ENCODE measurements around the gene ASPSCR1.

The ASPSCR1 gene

DNA sequence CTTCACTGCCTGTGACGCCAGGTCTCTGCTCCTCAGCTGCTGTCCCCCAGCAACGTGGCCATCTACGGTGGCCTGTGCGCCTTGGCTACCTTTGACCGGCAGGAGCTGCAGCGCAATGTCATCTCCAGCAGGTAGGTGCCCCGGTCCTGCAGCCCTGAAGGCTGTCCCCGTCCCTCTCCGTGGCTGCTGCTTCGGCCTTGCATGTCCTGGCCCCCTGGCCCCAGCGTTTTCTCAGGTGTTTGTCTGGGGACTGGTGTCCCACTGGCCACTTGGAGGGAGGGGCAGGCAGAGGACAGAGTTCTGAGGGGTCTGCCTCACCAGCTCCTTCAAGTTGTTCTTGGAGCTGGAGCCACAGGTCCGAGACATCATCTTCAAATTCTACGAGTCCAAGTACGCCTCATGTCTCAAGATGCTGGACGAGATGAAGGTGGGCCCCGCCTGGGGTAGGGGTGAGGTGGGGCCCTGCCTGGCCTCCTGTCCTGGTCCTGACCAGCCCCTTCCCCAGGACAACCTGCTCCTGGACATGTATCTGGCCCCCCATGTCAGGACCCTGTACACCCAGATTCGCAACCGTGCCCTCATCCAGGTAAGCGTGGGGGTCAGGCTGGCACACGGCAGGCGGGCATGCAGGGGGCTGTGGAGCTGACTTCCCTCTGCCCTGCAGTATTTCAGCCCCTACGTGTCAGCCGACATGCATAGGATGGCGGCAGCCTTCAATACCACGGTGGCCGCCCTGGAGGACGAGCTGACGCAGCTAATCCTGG lies 78.7 kb downstream of the ASPSCR1 start:
- no peak overlapping the region for H3K4me3 ChIP-seq (ENCODE audit: low read length in 2 of 2)
- H3K9ac ChIP-seq (ENCODE audit: low read length in 2 of 2), result no peak overlapping the region
- no peaks in the 10 kb centered on the region for H3K9me3 ChIP-seq (ENCODE audit: control insufficient read depth in 2 of 2, low read length in 2 of 2)
- no peaks in the 10 kb centered on the region for H3K27me3 ChIP-seq (ENCODE audit: control insufficient read depth in 1 of 2, insufficient read depth in 2 of 2, low read length in 2 of 2)
- no peak overlapping the region for H3K27ac ChIP-seq (ENCODE audit: low read length)
- H3K4me1 ChIP-seq (ENCODE audit: control insufficient read depth, insufficient read depth, low read length), result peaks cover 19% of the 10 kb centered on the region
- H3K36me3 ChIP-seq (ENCODE audit: control insufficient read depth in 2 of 2, insufficient read depth in 2 of 2, low read length in 2 of 2), result peaks cover 21 to 31% of the 10 kb centered on the region in 2 donors

- H3K27me3 ChIP-seq (ENCODE audit: control insufficient read depth in 1 of 2, insufficient read depth in 2 of 2, low read length in 2 of 2), result no peaks in the 10 kb centered on the region
- no peaks in the 10 kb centered on the region for H3K9me3 ChIP-seq (ENCODE audit: control insufficient read depth in 2 of 2, low read length in 2 of 2)
- H3K36me3 ChIP-seq (ENCODE audit: control insufficient read depth in 2 of 2, insufficient read depth in 2 of 2, low read length in 2 of 2), result peaks cover 21 to 34% of the 10 kb centered on the region in 2 donors
- H3K9ac ChIP-seq (ENCODE audit: low read length in 2 of 2), result no peak overlapping the region
- no peak overlapping the region for H3K27ac ChIP-seq (ENCODE audit: low read length)
- H3K4me1 ChIP-seq (ENCODE audit: control insufficient read depth, insufficient read depth, low read length), result peaks cover 19% of the 10 kb centered on the region
- no peak overlapping the region for H3K4me3 ChIP-seq (ENCODE audit: low read length in 2 of 2)
Observed at GRCh38 chr17:82056729-82057621, 79.5 kb downstream of the ASPSCR1 start.

DNA sequence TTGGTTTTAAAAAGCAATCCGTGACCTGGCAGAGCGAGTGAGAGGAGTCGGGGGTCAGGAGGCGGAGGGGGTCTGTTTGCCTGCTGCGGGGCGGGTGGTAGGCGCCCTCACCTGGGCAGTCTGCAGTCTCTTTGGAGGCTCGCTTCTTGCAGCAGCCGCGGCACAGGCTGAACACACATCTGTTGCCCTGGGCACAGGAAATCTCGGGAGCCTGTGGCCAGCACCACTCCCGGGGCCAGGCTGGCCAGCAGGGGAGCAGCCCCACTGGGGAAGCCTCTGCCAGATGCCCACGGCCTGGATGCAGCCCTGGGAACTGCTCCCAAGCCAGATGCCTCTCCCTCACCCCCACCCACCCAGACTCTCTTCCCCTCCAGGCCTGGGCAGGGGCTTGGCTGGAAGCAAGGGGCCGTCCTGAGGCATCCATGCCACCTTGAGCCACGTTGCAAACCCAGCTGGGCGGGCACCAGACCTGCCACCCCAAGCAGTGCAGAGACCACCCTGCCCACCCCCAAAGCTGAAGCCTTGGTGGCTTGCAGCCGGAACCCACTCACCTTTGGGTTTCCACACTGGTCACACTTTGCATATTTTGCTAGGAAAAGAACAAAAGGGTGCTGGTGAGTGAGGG lies 80.9 kb downstream of the ASPSCR1 start:
- Histone ChIP-seq H3K9me3 (ENCODE audit: control insufficient read depth in 2 of 2, low read length in 2 of 2) (no peaks in the 10 kb centered on the region), H3K9ac (ENCODE audit: low read length in 2 of 2) (no peak overlapping the region), H3K27ac (ENCODE audit: low read length) (no peak overlapping the region), H3K27me3 (ENCODE audit: control insufficient read depth in 1 of 2, insufficient read depth in 2 of 2, low read length in 2 of 2) (no peaks in the 10 kb centered on the region), H3K4me1 (ENCODE audit: control insufficient read depth, insufficient read depth, low read length) (peaks cover 6% of the 10 kb centered on the region), H3K4me3 (ENCODE audit: low read length in 2 of 2) (no peak overlapping the region), H3K36me3 (ENCODE audit: control insufficient read depth in 2 of 2, insufficient read depth in 2 of 2, low read length in 2 of 2) (peaks cover 24 to 43% of the 10 kb centered on the region in 2 donors)

DNA sequence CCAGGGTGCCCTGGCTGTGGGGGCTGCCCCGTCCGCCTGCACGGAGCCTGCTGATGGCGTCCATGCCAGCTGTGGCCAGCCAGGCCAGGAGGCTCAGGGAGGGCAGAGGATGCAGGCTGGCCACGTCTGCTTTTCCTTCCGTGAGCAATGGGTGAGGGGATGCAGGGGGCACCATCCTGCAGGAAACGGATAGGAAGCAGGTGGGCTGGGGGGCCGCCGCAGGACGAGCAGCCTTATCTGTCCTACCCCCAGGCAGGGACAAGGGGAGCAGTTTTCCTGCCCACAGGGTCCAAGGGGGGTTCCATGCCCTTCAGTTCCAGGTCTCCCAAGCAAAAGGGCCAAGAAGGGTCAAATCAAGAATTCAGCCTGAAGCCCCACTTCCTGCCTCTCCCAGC lies 81.4 kb downstream of the ASPSCR1 start:
- no peak overlapping the region for H3K9ac ChIP-seq (ENCODE audit: low read length in 2 of 2)
- peaks cover 3% of the 10 kb centered on the region for H3K4me1 ChIP-seq (ENCODE audit: control insufficient read depth, insufficient read depth, low read length)
- H3K4me3 ChIP-seq (ENCODE audit: low read length in 2 of 2), result no peak overlapping the region
- no peaks in the 10 kb centered on the region for H3K9me3 ChIP-seq (ENCODE audit: control insufficient read depth in 2 of 2, low read length in 2 of 2)
- peaks cover 23 to 44% of the 10 kb centered on the region in 2 donors for H3K36me3 ChIP-seq (ENCODE audit: control insufficient read depth in 2 of 2, insufficient read depth in 2 of 2, low read length in 2 of 2)
- no peaks in the 10 kb centered on the region for H3K27me3 ChIP-seq (ENCODE audit: control insufficient read depth in 1 of 2, insufficient read depth in 2 of 2, low read length in 2 of 2)
- H3K27ac ChIP-seq (ENCODE audit: low read length), result no peak overlapping the region

DNA sequence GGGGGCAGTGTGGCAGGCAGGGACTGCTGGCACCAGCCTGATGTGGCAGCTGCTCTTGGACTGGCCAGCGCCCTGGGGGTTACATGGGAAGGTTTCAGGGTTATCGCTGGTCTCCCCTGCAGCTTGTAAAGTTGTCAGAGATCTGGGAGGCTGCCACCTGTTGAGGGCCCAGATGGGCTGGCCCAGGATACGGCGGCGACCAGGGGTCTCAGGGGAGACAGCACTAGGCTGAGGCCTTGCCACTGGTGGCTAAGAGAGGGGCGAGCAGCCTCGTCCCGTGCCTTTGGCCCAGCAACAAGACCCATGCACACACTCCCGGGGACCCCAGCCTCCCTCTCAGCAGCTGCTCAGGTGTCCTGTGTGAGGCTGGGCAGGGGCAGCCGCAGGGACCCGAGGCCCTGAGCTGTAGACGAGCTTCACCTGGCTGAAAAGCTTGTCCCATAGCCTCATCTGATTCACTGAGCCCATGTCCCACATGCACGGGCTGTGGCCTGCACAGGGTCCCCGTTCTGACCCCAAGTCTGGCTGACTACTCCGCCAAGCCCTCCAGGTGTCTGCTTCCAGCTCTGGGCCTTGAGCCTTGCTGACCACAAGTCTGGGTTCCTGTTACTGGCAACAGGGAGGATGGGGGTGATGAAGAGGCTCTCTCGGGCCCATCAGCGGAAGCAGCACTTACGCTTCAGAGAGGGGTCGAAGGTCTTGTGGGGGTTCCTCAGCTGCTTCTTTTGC lies 82.0 kb downstream of the ASPSCR1 start:
- Histone ChIP-seq H3K36me3 (ENCODE audit: control insufficient read depth in 2 of 2, insufficient read depth in 2 of 2, low read length in 2 of 2) (peaks cover 19 to 45% of the 10 kb centered on the region in 2 donors), H3K27ac (ENCODE audit: low read length) (no peak overlapping the region), H3K4me3 (ENCODE audit: low read length in 2 of 2) (no peak overlapping the region), H3K9me3 (ENCODE audit: control insufficient read depth in 2 of 2, low read length in 2 of 2) (no peaks in the 10 kb centered on the region), H3K27me3 (ENCODE audit: control insufficient read depth in 1 of 2, insufficient read depth in 2 of 2, low read length in 2 of 2) (no peaks in the 10 kb centered on the region), H3K4me1 (ENCODE audit: control insufficient read depth, insufficient read depth, low read length) (peaks cover 8% of the 10 kb centered on the region), H3K9ac (ENCODE audit: low read length in 2 of 2) (no peak overlapping the region)

DNA sequence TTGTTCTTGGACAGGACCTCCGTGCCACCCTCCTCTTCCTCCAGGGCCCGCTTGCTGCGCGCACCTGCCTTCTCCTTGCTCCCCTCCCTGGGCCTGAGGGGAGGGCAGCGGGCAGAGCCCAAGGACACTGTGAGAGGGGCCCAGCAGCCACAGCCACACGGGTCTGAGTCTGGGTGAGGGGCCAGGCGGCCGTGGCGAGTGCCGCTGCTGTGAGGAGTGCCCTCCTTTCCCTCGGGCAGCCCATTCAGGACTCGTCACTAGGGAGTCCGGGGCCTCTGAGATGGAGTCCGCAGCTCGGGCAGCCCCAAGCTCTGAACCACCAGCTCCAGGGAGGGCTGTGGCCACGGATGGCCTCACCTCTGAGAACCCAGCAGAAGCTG lies 82.6 kb downstream of the ASPSCR1 start:
- H3K36me3 ChIP-seq (ENCODE audit: control insufficient read depth in 2 of 2, insufficient read depth in 2 of 2, low read length in 2 of 2), result peaks cover 13 to 42% of the 10 kb centered on the region in 2 donors

GRCh38 chr17:82060614-82061013 lies 83.2 kb downstream of the ASPSCR1 start:
- Histone ChIP-seq H3K27ac (ENCODE audit: low read length) (no peak overlapping the region), H3K4me3 (ENCODE audit: low read length in 2 of 2) (no peak overlapping the region), H3K4me1 (ENCODE audit: control insufficient read depth, insufficient read depth, low read length) (peaks cover 16% of the 10 kb centered on the region), H3K27me3 (ENCODE audit: control insufficient read depth in 1 of 2, insufficient read depth in 2 of 2, low read length in 2 of 2) (no peaks in the 10 kb centered on the region), H3K36me3 (ENCODE audit: control insufficient read depth in 2 of 2, insufficient read depth in 2 of 2, low read length in 2 of 2) (peaks cover 12 to 37% of the 10 kb centered on the region in 2 donors), H3K9me3 (ENCODE audit: control insufficient read depth in 2 of 2, low read length in 2 of 2) (no peaks in the 10 kb centered on the region), H3K9ac (ENCODE audit: low read length in 2 of 2) (no peak overlapping the region)

More for the DNA sequence above, 82.6 kb downstream of the ASPSCR1 start:
- Histone ChIP-seq H3K4me1 (ENCODE audit: control insufficient read depth, insufficient read depth, low read length) (peaks cover 13% of the 10 kb centered on the region), H3K9me3 (ENCODE audit: control insufficient read depth in 2 of 2, low read length in 2 of 2) (no peaks in the 10 kb centered on the region), H3K9ac (ENCODE audit: low read length in 2 of 2) (no peak overlapping the region), H3K4me3 (ENCODE audit: low read length in 2 of 2) (no peak overlapping the region), H3K27me3 (ENCODE audit: control insufficient read depth in 1 of 2, insufficient read depth in 2 of 2, low read length in 2 of 2) (no peaks in the 10 kb centered on the region), H3K27ac (ENCODE audit: low read length) (no peak overlapping the region)

DNA sequence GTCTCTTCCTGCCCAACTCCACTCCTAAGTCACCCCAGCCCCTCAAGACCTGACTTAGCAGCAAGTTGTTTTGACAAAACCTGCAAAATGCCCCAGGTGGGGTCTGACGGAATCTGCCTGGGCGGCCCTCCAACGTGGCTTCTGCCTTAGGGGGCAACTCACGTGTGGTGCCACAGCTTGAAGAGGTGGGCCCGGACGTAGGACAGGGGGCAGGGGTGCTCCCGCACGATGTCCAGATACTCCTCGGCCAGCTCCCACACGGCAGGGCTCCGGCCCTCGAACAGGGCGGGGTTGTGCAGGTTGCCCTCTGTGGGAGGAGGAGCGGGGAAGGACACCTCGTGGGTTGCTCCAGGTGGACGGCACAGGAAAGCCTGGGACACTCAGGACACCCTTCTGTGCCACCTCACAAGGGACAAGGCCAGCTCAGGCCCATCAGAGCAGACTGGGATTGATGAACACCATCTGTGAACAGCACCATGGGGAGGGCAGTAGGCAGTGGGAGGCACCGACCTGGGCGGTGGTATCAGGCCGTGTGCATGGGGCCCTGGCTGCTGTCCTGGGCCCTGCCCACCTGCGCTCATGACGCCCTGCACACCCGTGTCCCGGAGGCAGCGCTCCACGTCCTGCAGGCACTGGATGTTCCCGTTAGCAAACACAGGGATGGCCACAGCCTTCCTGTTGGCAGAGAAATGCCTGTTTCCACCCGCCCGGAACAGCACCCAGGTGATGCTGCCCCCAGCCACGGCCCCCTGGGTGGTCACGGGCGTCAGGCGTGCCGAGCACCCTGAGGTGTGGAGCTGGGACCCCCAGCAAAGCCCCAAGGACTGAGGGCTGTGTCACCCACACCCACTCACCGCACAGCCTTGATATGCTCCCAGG lies 83.9 kb downstream of the ASPSCR1 start:
- H3K27me3 ChIP-seq (ENCODE audit: control insufficient read depth in 1 of 2, insufficient read depth in 2 of 2, low read length in 2 of 2), result no peaks in the 10 kb centered on the region
- no peak overlapping the region for H3K9ac ChIP-seq (ENCODE audit: low read length in 2 of 2)
- no peak overlapping the region for H3K4me3 ChIP-seq (ENCODE audit: low read length in 2 of 2)
- peaks cover 12 to 32% of the 10 kb centered on the region in 2 donors for H3K36me3 ChIP-seq (ENCODE audit: control insufficient read depth in 2 of 2, insufficient read depth in 2 of 2, low read length in 2 of 2)
- H3K4me1 ChIP-seq (ENCODE audit: control insufficient read depth, insufficient read depth, low read length), result peaks cover 22% of the 10 kb centered on the region
- no peak overlapping the region for H3K27ac ChIP-seq (ENCODE audit: low read length)
- H3K9me3 ChIP-seq (ENCODE audit: control insufficient read depth in 2 of 2, low read length in 2 of 2), result no peaks in the 10 kb centered on the region

DNA sequence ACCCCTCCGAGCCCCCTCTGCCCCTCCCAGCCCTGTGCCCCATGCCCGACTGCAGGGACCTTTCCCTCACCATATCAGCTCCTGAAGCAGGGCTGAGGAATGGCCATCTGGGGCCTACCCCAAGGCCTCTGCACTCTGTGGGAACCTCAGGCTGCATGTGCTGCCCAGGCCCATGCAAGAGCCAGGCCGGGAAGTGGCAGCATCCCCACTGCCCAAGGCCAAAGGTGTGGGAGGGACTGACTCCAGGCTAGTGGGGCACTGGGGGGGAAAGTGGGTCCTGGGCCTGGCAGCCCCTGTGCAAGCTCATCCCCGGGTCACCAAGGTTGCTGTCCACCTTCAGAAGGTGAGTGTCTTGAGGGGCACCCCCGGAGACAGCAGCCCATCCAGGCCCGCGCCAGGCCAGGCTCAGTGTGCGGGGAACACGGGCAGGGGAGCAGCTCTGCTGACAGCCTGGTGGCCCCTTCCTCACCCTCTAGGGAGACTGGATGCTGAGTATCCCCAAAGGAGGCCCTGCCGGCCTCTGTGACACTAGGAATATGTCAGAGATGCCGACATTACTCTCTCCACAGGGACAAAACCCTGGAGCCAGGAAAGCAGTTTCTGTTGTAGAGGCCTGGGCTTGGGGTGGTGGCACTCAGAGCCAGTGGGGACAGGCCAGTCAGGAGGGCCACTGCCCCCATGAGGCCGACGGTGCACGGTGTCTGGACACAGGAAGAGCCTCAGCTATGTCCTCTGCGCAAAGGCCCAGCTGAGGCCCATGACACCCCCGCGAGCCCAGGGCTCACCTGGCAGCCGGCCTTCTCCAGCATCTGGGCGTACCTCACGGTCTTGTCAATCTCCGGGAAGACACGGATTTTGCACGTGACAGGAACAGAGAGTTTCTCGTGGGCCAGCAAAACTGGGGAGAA lies 84.9 kb downstream of the ASPSCR1 start:
- Histone ChIP-seq H3K9me3 (ENCODE audit: control insufficient read depth in 2 of 2, low read length in 2 of 2) (no peaks in the 10 kb centered on the region), H3K9ac (ENCODE audit: low read length in 2 of 2) (no peak overlapping the region), H3K27me3 (ENCODE audit: control insufficient read depth in 1 of 2, insufficient read depth in 2 of 2, low read length in 2 of 2) (no peaks in the 10 kb centered on the region), H3K36me3 (ENCODE audit: control insufficient read depth in 2 of 2, insufficient read depth in 2 of 2, low read length in 2 of 2) (peaks cover 8 to 27% of the 10 kb centered on the region in 2 donors), H3K4me3 (ENCODE audit: low read length in 2 of 2) (no peak overlapping the region), H3K27ac (ENCODE audit: low read length) (no peak overlapping the region), H3K4me1 (ENCODE audit: control insufficient read depth, insufficient read depth, low read length) (peaks cover 23% of the 10 kb centered on the region)

Data from stomach smooth muscle (tissue), 2 donors.